ENCODE data around the gene ACVR1B.

ACVR1B gene

GRCh38 chr12:52038447-52038846 is 86.9 kb downstream of the ACVR1B start:
- no peaks in the 10 kb centered on the region for H3K36me3 ChIP-seq (ENCODE audit: insufficient read depth, low read length)
- H3K27me3 ChIP-seq (ENCODE audit: insufficient read depth, low read length, poor library complexity), result peaks cover 58% of the 10 kb centered on the region
- no peak overlapping the region for H3K4me3 ChIP-seq (ENCODE audit: low read depth in 1 of 2, low read length in 2 of 2)
- no peak overlapping the region for H3K9ac ChIP-seq (ENCODE audit: low read depth, low read length)
- peaks cover 54% of the 10 kb centered on the region for H4K20me1 ChIP-seq (ENCODE audit: insufficient read depth, low read length)
- no peak for DNase-seq
- no peaks in the 10 kb centered on the region for H3K79me2 ChIP-seq (ENCODE audit: insufficient read depth, low read length)
- peaks cover 28% of the 10 kb centered on the region for H3K4me1 ChIP-seq (ENCODE audit: insufficient read depth, low read length)
- H3K9me3 ChIP-seq (ENCODE audit: insufficient read depth, low read length, severe bottlenecking), result no peaks in the 10 kb centered on the region
- TF ChIP-seq EZH2 (IDR thresholded peaks at IDR 0.05; ENCODE audit: borderline replicate concordance, low read depth, low read length, severe bottlenecking) (no peak), CTCF (IDR thresholded peaks at IDR 0.05; ENCODE audit: borderline replicate concordance, extremely low read depth, low read length, poor library complexity, severe bottlenecking) (no peak)
- H3K4me2 ChIP-seq (ENCODE audit: insufficient read depth, low read length), result no peak overlapping the region
- H3K27ac ChIP-seq (ENCODE audit: low read length), result no peak overlapping the region
- H2AFZ ChIP-seq (ENCODE audit: low read depth, low read length), result no peak overlapping the region
- ATAC-seq (ENCODE audit: insufficient read depth, low read depth), result no peak

GRCh38 chr12:52041035-52041434 is 89.5 kb downstream of the ACVR1B start:
- H3K36me3 ChIP-seq (ENCODE audit: insufficient read depth, low read length), result no peaks in the 10 kb centered on the region
- H3K4me1 ChIP-seq (ENCODE audit: insufficient read depth, low read length), result peaks cover 18% of the 10 kb centered on the region
- ATAC-seq (ENCODE audit: insufficient read depth, low read depth) (no peak), DNase-seq (no peak)
- peaks cover 37% of the 10 kb centered on the region for H4K20me1 ChIP-seq (ENCODE audit: insufficient read depth, low read length)
- H2AFZ ChIP-seq (ENCODE audit: low read depth, low read length), result no peak overlapping the region
- H3K9ac ChIP-seq (ENCODE audit: low read depth, low read length), result no peak overlapping the region
- no peak overlapping the region for H3K27ac ChIP-seq (ENCODE audit: low read length)
- TF ChIP-seq CTCF (IDR thresholded peaks at IDR 0.05; ENCODE audit: borderline replicate concordance, extremely low read depth, low read length, poor library complexity, severe bottlenecking) (no peak), EZH2 (IDR thresholded peaks at IDR 0.05; ENCODE audit: borderline replicate concordance, low read depth, low read length, severe bottlenecking) (no peak)
- H3K79me2 ChIP-seq (ENCODE audit: insufficient read depth, low read length), result no peaks in the 10 kb centered on the region
- peaks cover 42% of the 10 kb centered on the region for H3K27me3 ChIP-seq (ENCODE audit: insufficient read depth, low read length, poor library complexity)
- H3K4me3 ChIP-seq (ENCODE audit: low read depth in 1 of 2, low read length in 2 of 2), result no peak overlapping the region
- H3K9me3 ChIP-seq (ENCODE audit: insufficient read depth, low read length, severe bottlenecking), result no peaks in the 10 kb centered on the region
- H3K4me2 ChIP-seq (ENCODE audit: insufficient read depth, low read length), result no peak overlapping the region

- peak; percentile 69 for DNase-seq
- Histone ChIP-seq H3K9ac (ENCODE audit: low read depth, low read length) (no peak overlapping the region), H4K20me1 (ENCODE audit: insufficient read depth, low read length) (peaks cover 30% of the 10 kb centered on the region), H3K4me3 (ENCODE audit: low read depth in 1 of 2, low read length in 2 of 2) (no peak overlapping the region), H3K9me3 (ENCODE audit: insufficient read depth, low read length, severe bottlenecking) (no peaks in the 10 kb centered on the region), H3K27ac (ENCODE audit: low read length) (no peak overlapping the region), H3K79me2 (ENCODE audit: insufficient read depth, low read length) (no peaks in the 10 kb centered on the region), H3K27me3 (ENCODE audit: insufficient read depth, low read length, poor library complexity) (peaks cover 35% of the 10 kb centered on the region), H3K4me2 (ENCODE audit: insufficient read depth, low read length) (no peak overlapping the region), H3K4me1 (ENCODE audit: insufficient read depth, low read length) (peaks cover 14% of the 10 kb centered on the region), H3K36me3 (ENCODE audit: insufficient read depth, low read length) (no peaks in the 10 kb centered on the region), H2AFZ (ENCODE audit: low read depth, low read length) (no peak overlapping the region)
- TF ChIP-seq CTCF (IDR thresholded peaks at IDR 0.05; ENCODE audit: borderline replicate concordance, extremely low read depth, low read length, poor library complexity, severe bottlenecking) (no peak), EZH2 (IDR thresholded peaks at IDR 0.05; ENCODE audit: borderline replicate concordance, low read depth, low read length, severe bottlenecking) (no peak)
- ATAC-seq (ENCODE audit: insufficient read depth, low read depth), result peak; percentile 84
Measured at GRCh38 chr12:52041695-52042123, 90.2 kb downstream of the ACVR1B start.

All from DND-41 (cell line).